GM03348 (cell line): Measurements from ENCODE around the gene DOCK8.
A peak's percentile ranks its signal among the peaks of the same experiment; 100 is the strongest.
"Not testable (repeated sequence)": the region's sequence is repeated elsewhere in the genome, so short reads cannot be mapped to it uniquely, and the experiment has no call there.

Experiments
- DNase-seq: peaks from one replicate; pipeline ENCODE4 v3.0.0; 2012; ENCODE audit warnings: low spot score

The DOCK8 gene

DNA sequence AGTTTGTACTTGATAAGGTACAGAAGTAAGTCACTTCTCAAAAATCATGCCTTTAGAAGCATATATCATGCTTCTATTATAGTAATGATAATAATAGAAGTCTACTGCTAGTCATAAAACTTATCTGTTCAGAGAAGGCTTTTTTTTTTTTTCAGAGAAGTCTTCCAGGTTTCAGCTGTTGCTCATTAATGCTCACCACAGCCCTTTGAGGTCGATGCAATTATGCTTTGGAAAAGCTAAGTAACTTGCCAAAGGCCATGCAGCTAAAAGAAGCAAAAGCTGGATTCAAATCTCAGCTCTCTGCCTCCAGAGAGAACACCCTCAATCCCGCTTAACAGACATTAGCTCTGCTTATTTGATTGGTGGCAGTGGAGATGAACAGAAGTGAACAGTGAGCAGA, 150.8 kb downstream of the DOCK8 start:
- no peak for DNase-seq

GRCh38 chr9:366620-367019, 152.0 kb downstream of the DOCK8 start:
- no peak for DNase-seq

GRCh38 chr9:370086-370485, 155.4 kb downstream of the DOCK8 start:
- no peak for DNase-seq

DNA sequence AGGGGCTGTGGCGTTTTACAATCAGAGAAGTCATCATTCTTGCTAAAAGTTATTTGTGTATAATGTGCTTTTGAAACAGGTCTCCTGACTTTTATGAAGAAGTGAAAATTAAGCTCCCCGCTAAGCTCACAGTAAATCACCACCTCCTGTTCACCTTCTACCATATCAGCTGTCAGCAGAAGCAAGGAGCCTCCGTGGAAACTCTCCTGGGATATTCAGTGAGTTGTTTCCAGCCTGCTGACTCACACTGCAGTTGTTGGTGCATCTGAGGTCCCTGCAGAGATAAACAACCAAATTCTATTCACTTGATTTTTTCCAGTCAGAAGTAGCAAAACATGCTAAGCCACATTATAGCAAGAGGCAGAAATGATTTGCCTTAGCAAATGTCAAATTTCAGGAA, 156.7 kb downstream of the DOCK8 start:
- no peak for DNase-seq

- DNase-seq: no peak
Observed at GRCh38 chr9:372128-372527, 157.5 kb downstream of the DOCK8 start.

GRCh38 chr9:373759-374206, 159.1 kb downstream of the DOCK8 start:
- no peak for DNase-seq

GRCh38 chr9:374736-375135, 160.1 kb downstream of the DOCK8 start:
- DNase-seq: no peak

DNA sequence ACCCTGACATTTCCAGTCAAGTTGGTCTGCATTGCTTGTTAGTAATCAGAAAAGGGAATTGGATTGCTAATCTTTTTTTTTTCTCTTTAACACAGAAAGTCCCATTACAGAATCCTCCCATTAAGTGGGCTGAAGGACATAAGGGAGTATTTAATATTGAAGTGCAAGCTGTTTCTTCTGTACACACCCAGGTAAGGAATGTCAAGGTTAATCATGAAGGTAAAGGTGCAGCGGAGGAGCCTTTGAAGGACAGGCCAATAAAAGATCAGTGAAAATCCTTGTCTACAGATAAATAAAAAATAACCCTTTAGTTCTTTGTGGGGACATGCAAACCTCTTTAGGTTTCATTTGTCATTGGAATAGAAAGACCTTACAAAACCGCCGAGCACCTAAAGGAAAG, 161.4 kb downstream of the DOCK8 start:
- no peak for DNase-seq

DNA sequence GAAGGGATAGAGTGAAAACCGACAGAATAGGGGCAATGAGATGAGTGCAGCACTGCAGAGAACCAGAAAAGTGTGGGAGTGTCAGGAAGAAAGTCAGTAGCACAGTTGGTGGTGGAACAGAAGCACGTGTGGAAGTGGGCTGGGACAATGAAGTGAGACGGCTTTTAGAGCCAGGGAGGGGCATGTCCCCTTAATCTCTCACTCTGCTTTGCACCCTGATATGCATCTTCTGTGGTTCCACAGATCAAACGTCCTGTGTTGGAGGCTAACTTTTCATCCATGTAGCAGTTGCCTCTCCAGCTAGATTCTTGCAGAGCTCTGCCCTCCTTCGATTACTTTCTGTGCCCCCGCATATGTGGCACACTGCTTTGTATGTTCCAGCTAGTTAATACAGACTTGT, 163.6 kb downstream of the DOCK8 start:
- no peak for DNase-seq

- no peak for DNase-seq
Observed at GRCh38 chr9:382383-382782, 167.7 kb downstream of the DOCK8 start.

GRCh38 chr9:385818-386398, 171.2 kb downstream of the DOCK8 start:
- peak; percentile 74 for DNase-seq

DNA sequence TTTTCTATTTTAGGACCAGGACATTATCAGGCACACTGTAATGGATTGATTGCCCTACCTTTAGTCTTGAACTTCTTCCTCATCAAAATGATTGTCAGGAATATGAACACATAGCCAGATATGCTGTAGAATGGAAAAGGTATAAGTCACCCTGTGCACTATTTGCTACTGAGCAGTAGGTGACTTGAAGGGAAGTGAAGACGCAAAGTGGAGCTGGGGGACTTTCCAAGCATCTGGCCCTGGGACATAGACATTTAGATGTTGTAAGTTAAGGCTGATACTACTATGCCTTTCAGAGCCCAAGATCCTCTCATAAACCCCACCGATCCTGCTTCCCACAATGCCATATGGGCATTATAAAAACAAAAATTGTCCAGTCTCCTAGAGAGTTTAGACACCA, 174.5 kb downstream of the DOCK8 start:
- DNase-seq: no peak

GRCh38 chr9:389758-390157, 175.1 kb downstream of the DOCK8 start:
- DNase-seq: no peak

- no peak for DNase-seq
Observed at GRCh38 chr9:392077-392804, 177.6 kb downstream of the DOCK8 start.

DNA sequence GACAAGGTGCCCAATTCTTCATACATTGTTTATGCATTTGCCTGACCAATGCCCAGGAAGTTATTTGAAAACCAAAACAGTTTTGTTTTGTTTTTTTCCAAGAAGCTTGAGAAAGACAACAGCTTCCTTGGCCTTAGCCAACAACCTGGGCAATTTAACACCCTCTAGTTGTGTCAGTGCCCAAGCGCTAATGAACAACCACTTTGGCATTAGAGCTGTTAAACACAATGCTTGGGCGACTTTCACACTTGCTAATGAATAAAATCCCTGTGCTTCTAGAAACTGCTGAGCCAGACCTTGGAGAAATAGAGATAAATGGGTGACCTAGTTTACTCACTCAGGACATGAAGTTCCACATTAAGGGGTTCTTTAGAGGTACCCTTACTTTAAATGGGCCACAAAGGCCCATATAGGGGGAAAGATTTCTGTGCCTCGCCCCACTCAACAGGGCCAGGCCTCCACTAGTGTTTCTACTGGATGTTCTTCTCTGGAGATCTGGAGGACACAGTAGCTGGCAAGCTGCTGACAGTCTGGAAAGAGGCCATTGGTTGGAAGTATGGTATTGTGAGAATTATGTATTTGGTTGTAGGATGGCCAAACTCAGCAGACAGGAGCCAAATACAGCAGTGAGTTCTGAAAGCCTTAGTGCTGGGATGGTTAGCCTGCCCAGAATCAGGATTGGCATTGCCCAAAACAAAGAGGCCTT, 179.8 kb downstream of the DOCK8 start:
- DNase-seq: no peak

GRCh38 chr9:396396-396795, 181.7 kb downstream of the DOCK8 start:
- no peak for DNase-seq

- DNase-seq: no peak
Observed at GRCh38 chr9:398085-398484, 183.4 kb downstream of the DOCK8 start.

- no peak for DNase-seq
Observed at GRCh38 chr9:401223-401622, 186.6 kb downstream of the DOCK8 start.

GRCh38 chr9:404234-404633, 189.6 kb downstream of the DOCK8 start:
- no peak for DNase-seq

- no peak for DNase-seq
Observed at GRCh38 chr9:405341-405740, 190.7 kb downstream of the DOCK8 start.

GRCh38 chr9:406886-407654, 192.4 kb downstream of the DOCK8 start:
- no peak for DNase-seq

- not testable (repeated sequence) for DNase-seq
Observed at GRCh38 chr9:409655-410054, 195.0 kb downstream of the DOCK8 start.

DNA sequence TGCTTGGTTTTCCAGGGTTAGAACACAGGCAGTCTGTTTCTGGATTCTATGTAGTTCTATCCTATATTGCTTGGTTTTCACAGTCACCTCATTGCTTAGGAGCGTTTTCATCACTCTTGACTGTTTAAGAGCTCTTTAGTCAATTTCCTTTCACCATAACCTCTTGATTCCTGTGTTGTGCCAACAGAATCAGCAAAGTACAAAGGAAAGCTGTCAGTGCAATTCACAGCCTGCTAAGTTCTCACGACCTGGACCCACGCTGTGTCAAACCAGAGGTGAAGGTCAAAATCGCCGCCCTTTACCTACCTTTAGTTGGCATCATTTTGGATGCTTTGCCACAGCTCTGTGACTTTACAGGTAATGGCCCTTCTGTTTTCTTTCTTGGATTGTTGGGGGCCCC, 199.9 kb downstream of the DOCK8 start:
- DNase-seq: no peak
